GM13976 (cell line): Measurements from ENCODE around the gene CPED1.
"Not testable (repeated sequence)": the region's sequence is repeated elsewhere in the genome, so short reads cannot be mapped to it uniquely, and the experiment has no call there.

ENCODE experiments used
- DNase-seq: peaks from one replicate; pipeline ENCODE4 v3.0.0; 2012; ENCODE audit warnings: low spot score
- CTCF ChIP-seq: IDR thresholded peaks from 2 replicates; pipeline ENCODE4 v1.5.1; 2012; ENCODE audit warnings: borderline replicate concordance, mild to moderate bottlenecking; ENCODE audit not compliant: insufficient read depth; ENCODE audit errors: extremely low read depth, missing control alignments, control extremely low read depth
- in situ Hi-C: fragments of 300-500 bp; cut with MboI; formaldehyde crosslinking; loops from one replicate; pipeline ENCODE4 v1.12.0; 2022; ENCODE audit warnings: low sequenced_read_pairs, mixed read lengths, inconsistent platforms; ENCODE audit not compliant: unreplicated experiment

The CPED1 gene

DNA sequence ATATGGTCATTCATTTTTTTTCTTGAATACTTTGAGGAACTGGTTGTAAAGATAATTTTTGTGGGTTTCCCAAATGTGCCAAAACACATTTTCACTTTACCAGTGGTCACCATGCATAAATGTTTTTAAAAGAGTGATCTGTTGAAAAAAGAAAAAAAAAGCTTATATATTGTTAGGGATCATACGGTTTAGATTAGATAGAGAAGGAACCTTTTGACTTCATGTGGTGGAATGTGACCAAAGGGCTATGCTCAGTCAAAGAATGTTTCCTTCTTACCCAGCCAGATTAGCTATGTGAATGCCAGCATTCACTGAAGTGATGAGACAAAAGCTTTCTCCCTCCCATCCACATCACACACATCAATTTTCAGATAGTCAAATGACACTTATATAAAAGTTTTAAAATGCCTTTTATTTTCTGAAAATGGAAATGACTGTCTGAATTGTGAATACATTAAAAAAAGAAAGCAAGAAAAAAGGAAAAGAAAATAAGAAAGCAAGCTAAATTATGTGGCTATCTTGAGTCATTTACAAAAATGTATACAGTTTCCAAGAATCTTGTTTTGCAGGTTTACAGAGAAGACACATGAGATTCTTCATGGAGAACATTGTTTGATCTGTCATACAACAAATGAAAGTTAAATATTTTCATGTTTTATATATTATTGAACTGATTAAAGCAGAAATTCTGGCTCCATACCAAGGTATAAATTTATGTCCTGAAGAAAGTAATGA lies 8.6 kb upstream of the CPED1 start:
- in situ Hi-C loops, result loop anchor here (25.0 kb wide), 2 partner anchors 107 to 357 kb away; partner anchors contain the start of gene WNT16

DNA sequence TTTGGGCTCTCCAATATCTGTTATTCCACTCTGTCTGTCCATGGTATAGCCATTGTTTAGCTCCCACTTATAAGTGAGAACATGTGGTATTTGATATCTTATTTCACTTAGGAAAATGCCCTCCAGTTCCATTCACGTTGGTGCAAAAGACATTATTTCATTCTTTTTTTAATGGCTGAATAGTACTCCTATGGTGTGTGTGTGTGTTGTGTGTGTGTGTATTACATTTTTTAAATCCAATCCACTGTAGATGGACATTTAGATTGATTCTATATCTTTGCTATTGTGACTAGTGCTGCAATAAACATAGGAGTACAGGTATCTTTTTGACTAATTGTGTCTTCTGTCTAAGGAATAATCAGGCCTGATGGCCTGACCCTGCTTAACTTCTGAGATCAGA lies 7.4 kb upstream of the CPED1 start:
- in situ Hi-C loops, result loop anchor here (25.0 kb wide), 2 partner anchors 106 to 356 kb away; partner anchors contain the start of gene WNT16
- no peak for TF ChIP-seq CTCF
- no peak for DNase-seq

More for the DNA sequence above, 8.6 kb upstream of the CPED1 start:
- TF ChIP-seq CTCF, result no peak
- DNase-seq, result no peak

DNA sequence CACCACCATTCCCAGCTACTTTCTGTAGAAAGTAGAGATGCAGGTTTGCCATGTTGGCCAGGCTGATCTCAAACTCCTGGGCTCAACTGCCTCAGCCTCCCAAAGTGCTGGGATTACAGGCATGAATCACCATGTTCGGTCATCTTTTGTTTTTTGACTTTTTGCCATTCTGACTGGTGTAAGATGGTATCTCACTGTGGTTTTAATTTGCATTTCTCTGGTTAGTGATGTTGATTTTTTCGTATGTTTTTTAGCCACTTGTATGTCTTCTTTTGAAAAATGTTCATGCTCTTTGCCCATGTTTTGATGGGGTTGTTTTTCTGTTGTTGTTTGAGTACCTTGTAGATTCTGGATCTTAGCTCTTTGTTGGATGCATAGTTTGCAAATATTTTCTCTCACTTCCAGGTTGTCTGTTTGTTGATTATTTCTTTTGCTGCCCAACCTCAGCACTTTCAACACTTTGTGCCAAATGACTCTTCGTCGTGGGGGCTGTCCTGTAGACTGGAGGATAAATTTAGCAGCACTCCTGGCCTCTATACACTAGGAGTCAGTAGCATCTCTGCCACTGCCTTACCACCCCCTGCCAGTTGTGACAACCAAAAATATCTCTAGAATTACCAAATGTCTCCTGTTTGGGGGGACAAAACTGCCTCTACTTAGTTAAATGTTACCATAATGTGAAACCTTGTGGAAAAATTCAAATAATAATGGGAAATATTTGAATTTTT lies 6.5 kb upstream of the CPED1 start:
- TF ChIP-seq CTCF, result no peak
- no peak for DNase-seq
- in situ Hi-C loops, result loop anchor here (25.0 kb wide), 2 partner anchors 105 to 355 kb away; partner anchors contain the start of gene WNT16

GRCh38 chr7:120983592-120983991 lies 4.9 kb upstream of the CPED1 start:
- not testable (repeated sequence) for DNase-seq
- in situ Hi-C loops, result loop anchor here (25.0 kb wide), 2 partner anchors 104 to 354 kb away; partner anchors contain the start of gene WNT16

DNA sequence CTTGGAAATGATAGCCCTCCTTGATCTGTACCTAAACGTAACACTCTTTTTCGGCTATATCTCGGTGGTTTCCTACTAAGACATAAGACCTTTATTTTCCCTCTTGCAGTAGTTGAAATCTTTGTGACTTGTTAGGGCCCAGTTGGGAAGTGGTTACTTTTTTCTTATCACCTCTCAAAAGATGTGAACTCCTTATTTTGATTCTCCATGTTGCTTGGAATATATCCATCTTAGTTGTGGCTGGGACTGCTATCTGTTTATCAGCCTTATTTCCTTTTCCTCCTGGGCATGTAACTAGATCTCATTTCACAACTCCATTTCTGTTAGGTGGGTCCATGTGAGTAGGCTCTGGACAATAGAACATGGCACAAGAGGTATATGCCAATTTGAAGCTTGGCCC lies 4.1 kb upstream of the CPED1 start:
- in situ Hi-C loops, result loop anchor here (25.0 kb wide), 2 partner anchors 103 to 353 kb away; partner anchors contain the start of gene WNT16
- no peak for TF ChIP-seq CTCF
- DNase-seq, result no peak

- in situ Hi-C loops, result loop anchor here (25.0 kb wide), 2 partner anchors 102 to 352 kb away; partner anchors contain the start of gene WNT16
- no peak for DNase-seq
Measured at GRCh38 chr7:120985130-120985758, 3.3 kb upstream of the CPED1 start.

More at GRCh38 chr7:120985130-120985758, 3.3 kb upstream of the CPED1 start:
- no peak for TF ChIP-seq CTCF
